H9 (cell line): ENCODE data around the gene TMEM184A. TPM values are rescaled to one million over a fixed set of nuclear protein-coding genes. Genes with fewer than 3 reads are reported as not detected.

Experiments used
- DNase-seq: peaks from one replicate; pipeline ENCODE4 v3.0.0-alpha.2; 2017
- H2AFZ ChIP-seq: one replicate; pipeline ENCODE4 v1.6.1; 2013; ENCODE audit warnings: mild to moderate bottlenecking, low read length, control low read depth, moderate library complexity
- H2AK5ac ChIP-seq: 2 replicates; pipeline ENCODE4 v1.6.1; 2013; ENCODE audit warnings: low read length, control low read depth, mixed read lengths; ENCODE audit not compliant: insufficient read length
- H2BK120ac ChIP-seq: one replicate; pipeline ENCODE4 v1.6.1; 2013; ENCODE audit warnings: low read depth, mild to moderate bottlenecking, low read length, control low read depth, inconsistent platforms; ENCODE audit not compliant: poor library complexity, severe bottlenecking
- H2BK12ac ChIP-seq: 2 replicates; pipeline ENCODE4 v1.6.1; 2013; ENCODE audit warnings: low read length, control low read depth, mixed read lengths, low read depth; ENCODE audit not compliant: insufficient read length
- H2BK15ac ChIP-seq: 2 replicates; pipeline ENCODE4 v1.6.1; 2013; ENCODE audit warnings: low read depth, low read length, control low read depth
- H2BK20ac ChIP-seq: one replicate; pipeline ENCODE4 v1.6.1; 2013; ENCODE audit warnings: low read depth, mild to moderate bottlenecking, low read length, control low read depth, inconsistent platforms; ENCODE audit not compliant: poor library complexity, severe bottlenecking
- H2BK5ac ChIP-seq: 2 replicates; pipeline ENCODE4 v1.6.1; 2013; ENCODE audit warnings: low read length, control low read depth, mixed read lengths; ENCODE audit not compliant: insufficient read length
- H3K14ac ChIP-seq: 2 replicates; pipeline ENCODE4 v1.6.1; 2013; ENCODE audit warnings: low read length, control low read depth; ENCODE audit not compliant: insufficient read depth
- H3K18ac ChIP-seq: 2 replicates; pipeline ENCODE4 v1.6.1; 2013; ENCODE audit warnings: low read depth, mild to moderate bottlenecking, mixed read lengths, low read length, control low read depth; ENCODE audit not compliant: insufficient read length
- H3K23ac ChIP-seq: 2 replicates; pipeline ENCODE4 v1.6.1; 2013; ENCODE audit warnings: low read length, control low read depth, mixed read lengths, low read depth; ENCODE audit not compliant: insufficient read length
- H3K23me2 ChIP-seq: 2 replicates; pipeline ENCODE4 v1.6.1; 2013; ENCODE audit warnings: low read depth, mild to moderate bottlenecking, mixed read lengths, low read length, control low read depth; ENCODE audit not compliant: insufficient read length, poor library complexity, severe bottlenecking
- H3K27ac ChIP-seq: 2 replicates; pipeline ENCODE4 v1.5.1; 2013; ENCODE audit warnings: low read length, control low read depth, mixed read lengths, low read depth; ENCODE audit not compliant: insufficient read length
- H3K27me3 ChIP-seq: 2 replicates; pipeline ENCODE4 v1.6.1; 2013; ENCODE audit warnings: low read length, control low read depth, inconsistent platforms; ENCODE audit not compliant: insufficient read depth
- H3K4ac ChIP-seq: 2 replicates; pipeline ENCODE4 v1.6.1; 2013; ENCODE audit warnings: low read depth, mild to moderate bottlenecking, control low read depth, inconsistent platforms, low read length, moderate library complexity
- H3K4me1 ChIP-seq: 2 replicates; pipeline ENCODE4 v1.6.1; 2013; ENCODE audit warnings: low read length, control low read depth, inconsistent platforms; ENCODE audit not compliant: insufficient read depth
- H3K4me2 ChIP-seq: 2 replicates; pipeline ENCODE4 v1.6.1; 2013; ENCODE audit warnings: low read length, control low read depth, mixed read lengths; ENCODE audit not compliant: insufficient read length, insufficient read depth
- H3K56ac ChIP-seq: 2 replicates; pipeline ENCODE4 v1.6.1; 2013; ENCODE audit warnings: low read depth, mild to moderate bottlenecking, mixed read lengths, low read length, control low read depth; ENCODE audit not compliant: insufficient read length
- H3K79me1 ChIP-seq: 2 replicates; pipeline ENCODE4 v1.6.1; 2013; ENCODE audit warnings: low read depth, mild to moderate bottlenecking, moderate library complexity, low read length, control low read depth, inconsistent platforms; ENCODE audit not compliant: insufficient read depth, poor library complexity, severe bottlenecking
- H3K79me2 ChIP-seq: 2 replicates; pipeline ENCODE4 v1.6.1; 2013; ENCODE audit warnings: low read length, control low read depth, inconsistent platforms; ENCODE audit not compliant: insufficient read depth
- H3K9ac ChIP-seq: 2 replicates; pipeline ENCODE4 v1.6.1; 2013; ENCODE audit warnings: low read length, control low read depth, mixed read lengths; ENCODE audit not compliant: insufficient read length; ENCODE audit errors: extremely low read depth
- H3K9me3 ChIP-seq: one replicate; pipeline ENCODE4 v1.6.1; 2013; ENCODE audit warnings: low read depth, low read length, inconsistent platforms; ENCODE audit not compliant: control insufficient read depth
- H3T11ph ChIP-seq: one replicate; pipeline ENCODE4 v1.6.1; 2013; ENCODE audit warnings: mild to moderate bottlenecking, low read length, control low read depth, inconsistent platforms
- H4K20me1 ChIP-seq: one replicate; pipeline ENCODE4 v1.6.1; 2013; ENCODE audit not compliant: control insufficient read depth, insufficient read length, insufficient read depth
- H4K5ac ChIP-seq: 2 replicates; pipeline ENCODE4 v1.6.1; 2013; ENCODE audit warnings: low read depth, mild to moderate bottlenecking, mixed read lengths, low read length, control low read depth; ENCODE audit not compliant: insufficient read length
- H4K8ac ChIP-seq: replicated peaks from 2 replicates; pipeline ENCODE4 v1.6.1; 2013; ENCODE audit warnings: low read length, control low read depth, mixed read lengths, low read depth; ENCODE audit not compliant: insufficient read length
- H4K91ac ChIP-seq: 2 replicates; pipeline ENCODE4 v1.6.1; 2013; ENCODE audit warnings: low read depth, mild to moderate bottlenecking, moderate library complexity, mixed read lengths, low read length, control low read depth; ENCODE audit not compliant: insufficient read length
- H3K27ac Mint-ChIP-seq, 3 experiments: 2 replicates in 2 of 3; 3 replicates in 1 of 3; pipeline ENCODE4 v1.8.0; 2020 to 2021; ENCODE audit warnings: mixed read lengths in 3 of 3, mild to moderate bottlenecking in 1 of 3, moderate library complexity in 1 of 3
- H3K27me3 Mint-ChIP-seq: 2 replicates; pipeline ENCODE4 v1.8.0; 2021; ENCODE audit warnings: low read depth, mild to moderate bottlenecking, moderate library complexity, mixed read lengths
- H3K36me3 Mint-ChIP-seq, 3 experiments: 2 replicates in 2 of 3; 3 replicates in 1 of 3; pipeline ENCODE4 v1.8.0; 2020 to 2021; ENCODE audit warnings: low read depth in 3 of 3, mixed read lengths in 3 of 3; ENCODE audit not compliant: insufficient read depth in 1 of 3
- H3K4me1 Mint-ChIP-seq, 2 experiments: 2 replicates each; pipeline ENCODE4 v1.8.0; 2020; ENCODE audit warnings: mixed read lengths in 2 of 2
- H3K4me3 Mint-ChIP-seq, 2 experiments: 2 replicates in 1 of 2; 3 replicates in 1 of 2; pipeline ENCODE4 v1.8.0; 2020 to 2021; ENCODE audit warnings: mild to moderate bottlenecking in 2 of 2, mixed read lengths in 2 of 2, moderate library complexity in 1 of 2
- H3K9me3 Mint-ChIP-seq, 2 experiments: 2 replicates in 1 of 2; 3 replicates in 1 of 2; pipeline ENCODE4 v1.8.0; 2020; ENCODE audit warnings: mild to moderate bottlenecking in 2 of 2, mixed read lengths in 2 of 2, moderate library complexity in 1 of 2
- CTCF ChIP-seq: fragments of 200-600 bp; sonication (generic); conservative IDR thresholded peaks from 3 replicates; pipeline ENCODE4 v1.8.0; 2021; ENCODE audit warnings: antibody characterized with exemption, mild to moderate bottlenecking
- WGBS: extraction: QIAGEN DNeasy Blood & Tissue Kit; methylation state at CpG from one replicate; pipeline ENCODE4 v1.1.7; 2013; ENCODE audit warnings: missing lambda C conversion rate, low lambda C conversion rate, mixed read lengths; ENCODE audit not compliant: insufficient read length; ENCODE audit errors: extremely low coverage; 5-methylcytosine and 5-hydroxymethylcytosine counted together
- total RNA-seq: library from RNA; stranded (reverse); gene quantifications from 2 replicates; pipeline ENCODE4 v1.2.1, GENCODE V29; 2021

The TMEM184A gene
- total RNA-seq, 1 experiment from 2014 or later: 1.3 TPM

- H2BK20ac ChIP-seq: no peak overlapping the region
- no peaks in the 10 kb centered on the region for H3K79me1 ChIP-seq
- no peaks in the 10 kb centered on the region for H4K20me1 ChIP-seq
- no peak overlapping the region for H3K18ac ChIP-seq
- no CpG with 5 or more reads among the region's 13 CpGs for WGBS
- no peak overlapping the region for H2AFZ ChIP-seq
- H3T11ph ChIP-seq: no peak overlapping the region
- H2BK15ac ChIP-seq: no peak overlapping the region
- Mint-ChIP-seq H3K9me3 (no peaks in the 10 kb centered on the region), H3K27me3 (no peaks in the 10 kb centered on the region), H3K36me3 (peaks cover 0 to 5% (median 5%) of the 10 kb centered on the region in 3 experiments; a peak in 2 of 7 replicates), H3K27ac (no peak overlapping the region), H3K4me1 (peaks cover 3 to 12% of the 10 kb centered on the region in 2 experiments), H3K4me3 (no peak overlapping the region)
- H3K23ac ChIP-seq: no peak overlapping the region
- H2BK5ac ChIP-seq: no peak overlapping the region
- no peak overlapping the region for H3K14ac ChIP-seq
- H4K5ac ChIP-seq: no peak overlapping the region
- H2BK120ac ChIP-seq: no peak overlapping the region
- no peak for TF ChIP-seq CTCF
- H4K91ac ChIP-seq: no peak overlapping the region
- H3K4ac ChIP-seq: no peak overlapping the region
- no peaks in the 10 kb centered on the region for H3K27me3 ChIP-seq
- DNase-seq: no peak
- no peak overlapping the region for H3K4me2 ChIP-seq
- no peak overlapping the region for H3K56ac ChIP-seq
- H3K79me2 ChIP-seq: no peaks in the 10 kb centered on the region
- H3K27ac ChIP-seq: no peak overlapping the region
- H2BK12ac ChIP-seq: no peak overlapping the region
- H4K8ac ChIP-seq: no peak overlapping the region
- H2AK5ac ChIP-seq: no peak overlapping the region
- H3K23me2 ChIP-seq: no peaks in the 10 kb centered on the region
- no peaks in the 10 kb centered on the region for H3K4me1 ChIP-seq
- H3K9ac ChIP-seq: no peak overlapping the region
- no peaks in the 10 kb centered on the region for H3K9me3 ChIP-seq
These were observed 4.6 kb upstream of the TMEM184A start for GRCh38 chr7:1560620-1561031.
